ENCODE data around the gene SOX30. TPM values are rescaled to one million over a fixed set of nuclear protein-coding genes. Genes with fewer than 3 reads are reported as not detected.

The SOX30 gene
- total RNA-seq, 1 experiment from 2014 or later, result 0.46 TPM

GRCh38 chr5:157610990-157611389 is 41.2 kb downstream of the SOX30 start:
- ChIA-PET CTCF (no interaction called here), POLR2A (no interaction called here)
- 0 out of 2 replicates have a peak, but pooled peaks cover 3% of the 10 kb centered on the region for H3K9me3 Mint-ChIP-seq
- no peaks in the 10 kb centered on the region for H3K36me3 Mint-ChIP-seq
- no peak overlapping the region for H3K27ac Mint-ChIP-seq
- no peaks in the 10 kb centered on the region for H3K27me3 Mint-ChIP-seq (ENCODE audit: low read depth)
- TF ChIP-seq ZNF232 (CRISPR knock-in tag; IDR thresholded peaks at IDR 0.05) (no peak), MAX (CRISPR knock-in tag; IDR thresholded peaks at IDR 0.05) (no peak), FOXK1 (CRISPR knock-in tag; IDR thresholded peaks at IDR 0.05) (no peak)
- no peak for DNase-seq (ENCODE audit: low spot score)
- H3K4me1 Mint-ChIP-seq, result no peaks in the 10 kb centered on the region; the same call in 1 of the 2 replicates
- no peak for ATAC-seq
- no peak overlapping the region for H3K4me3 Mint-ChIP-seq

DNA sequence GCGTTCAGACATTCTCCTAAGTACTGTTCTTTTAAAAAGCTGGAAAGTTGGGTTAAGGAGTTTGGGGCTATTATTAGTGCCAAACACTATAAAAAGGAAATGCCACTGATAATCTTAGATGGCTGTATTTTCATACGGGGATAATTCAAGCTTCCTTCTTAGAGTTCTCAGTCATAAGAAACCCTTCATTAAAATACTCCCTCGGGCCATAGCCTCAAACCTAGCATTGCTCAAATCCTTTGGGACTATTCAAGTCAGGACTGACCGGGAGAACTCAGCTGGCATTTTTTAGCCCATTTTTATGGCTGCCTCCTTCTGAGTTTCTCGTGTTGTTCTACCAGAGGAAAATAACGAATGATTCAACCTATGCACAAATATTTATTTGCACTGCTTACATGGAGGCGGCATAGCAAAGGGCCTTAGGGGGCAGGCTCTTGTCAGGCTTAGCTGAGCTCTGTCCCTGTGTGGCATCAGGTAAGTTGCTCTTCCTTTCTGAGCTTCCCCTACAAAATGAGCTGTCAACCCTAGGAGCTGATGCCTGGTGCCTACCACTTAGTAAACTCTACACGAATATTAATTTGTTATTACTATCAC is 43.2 kb downstream of the SOX30 start:
- Mint-ChIP-seq H3K27me3 (ENCODE audit: low read depth) (no peaks in the 10 kb centered on the region), H3K4me1 (no peaks in the 10 kb centered on the region; the same call in 1 of the 2 replicates), H3K9me3 (0 out of 2 replicates have a peak, but pooled peaks cover 3% of the 10 kb centered on the region), H3K27ac (no peak overlapping the region), H3K36me3 (no peaks in the 10 kb centered on the region), H3K4me3 (no peak overlapping the region)
- no peak for ATAC-seq
- DNase-seq (ENCODE audit: low spot score), result no peak
- TF ChIP-seq, protein P1, sequence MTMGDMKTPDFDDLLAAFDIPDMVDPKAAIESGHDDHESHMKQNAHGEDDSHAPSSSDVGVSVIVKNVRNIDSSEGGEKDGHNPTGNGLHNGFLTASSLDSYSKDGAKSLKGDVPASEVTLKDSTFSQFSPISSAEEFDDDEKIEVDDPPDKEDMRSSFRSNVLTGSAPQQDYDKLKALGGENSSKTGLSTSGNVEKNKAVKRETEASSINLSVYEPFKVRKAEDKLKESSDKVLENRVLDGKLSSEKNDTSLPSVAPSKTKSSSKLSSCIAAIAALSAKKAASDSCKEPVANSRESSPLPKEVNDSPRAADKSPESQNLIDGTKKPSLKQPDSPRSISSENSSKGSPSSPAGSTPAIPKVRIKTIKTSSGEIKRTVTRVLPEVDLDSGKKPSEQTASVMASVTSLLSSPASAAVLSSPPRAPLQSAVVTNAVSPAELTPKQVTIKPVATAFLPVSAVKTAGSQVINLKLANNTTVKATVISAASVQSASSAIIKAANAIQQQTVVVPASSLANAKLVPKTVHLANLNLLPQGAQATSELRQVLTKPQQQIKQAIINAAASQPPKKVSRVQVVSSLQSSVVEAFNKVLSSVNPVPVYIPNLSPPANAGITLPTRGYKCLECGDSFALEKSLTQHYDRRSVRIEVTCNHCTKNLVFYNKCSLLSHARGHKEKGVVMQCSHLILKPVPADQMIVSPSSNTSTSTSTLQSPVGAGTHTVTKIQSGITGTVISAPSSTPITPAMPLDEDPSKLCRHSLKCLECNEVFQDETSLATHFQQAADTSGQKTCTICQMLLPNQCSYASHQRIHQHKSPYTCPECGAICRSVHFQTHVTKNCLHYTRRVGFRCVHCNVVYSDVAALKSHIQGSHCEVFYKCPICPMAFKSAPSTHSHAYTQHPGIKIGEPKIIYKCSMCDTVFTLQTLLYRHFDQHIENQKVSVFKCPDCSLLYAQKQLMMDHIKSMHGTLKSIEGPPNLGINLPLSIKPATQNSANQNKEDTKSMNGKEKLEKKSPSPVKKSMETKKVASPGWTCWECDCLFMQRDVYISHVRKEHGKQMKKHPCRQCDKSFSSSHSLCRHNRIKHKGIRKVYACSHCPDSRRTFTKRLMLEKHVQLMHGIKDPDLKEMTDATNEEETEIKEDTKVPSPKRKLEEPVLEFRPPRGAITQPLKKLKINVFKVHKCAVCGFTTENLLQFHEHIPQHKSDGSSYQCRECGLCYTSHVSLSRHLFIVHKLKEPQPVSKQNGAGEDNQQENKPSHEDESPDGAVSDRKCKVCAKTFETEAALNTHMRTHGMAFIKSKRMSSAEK (CRISPR knock-in tag; IDR thresholded peaks at IDR 0.05; ENCODE audit: borderline replicate concordance), result no peak
- no peak for TF ChIP-seq ETV6 (CRISPR knock-in tag; IDR thresholded peaks at IDR 0.05)
- TF ChIP-seq GRHL2 (CRISPR knock-in tag; IDR thresholded peaks at IDR 0.05; ENCODE audit: insufficient replicate concordance, severe bottlenecking), result no peak
- no peak for TF ChIP-seq CDX4 (CRISPR knock-in tag; IDR thresholded peaks at IDR 0.05; ENCODE audit: borderline replicate concordance)
- no peak for TF ChIP-seq ZNF423 (CRISPR knock-in tag; IDR thresholded peaks at IDR 0.05)
- TF ChIP-seq ZNF416 (CRISPR knock-in tag; IDR thresholded peaks at IDR 0.05), result no peak
- TF ChIP-seq PRDM15 (CRISPR knock-in tag; IDR thresholded peaks at IDR 0.05), result no peak
- TF ChIP-seq, protein P2, sequence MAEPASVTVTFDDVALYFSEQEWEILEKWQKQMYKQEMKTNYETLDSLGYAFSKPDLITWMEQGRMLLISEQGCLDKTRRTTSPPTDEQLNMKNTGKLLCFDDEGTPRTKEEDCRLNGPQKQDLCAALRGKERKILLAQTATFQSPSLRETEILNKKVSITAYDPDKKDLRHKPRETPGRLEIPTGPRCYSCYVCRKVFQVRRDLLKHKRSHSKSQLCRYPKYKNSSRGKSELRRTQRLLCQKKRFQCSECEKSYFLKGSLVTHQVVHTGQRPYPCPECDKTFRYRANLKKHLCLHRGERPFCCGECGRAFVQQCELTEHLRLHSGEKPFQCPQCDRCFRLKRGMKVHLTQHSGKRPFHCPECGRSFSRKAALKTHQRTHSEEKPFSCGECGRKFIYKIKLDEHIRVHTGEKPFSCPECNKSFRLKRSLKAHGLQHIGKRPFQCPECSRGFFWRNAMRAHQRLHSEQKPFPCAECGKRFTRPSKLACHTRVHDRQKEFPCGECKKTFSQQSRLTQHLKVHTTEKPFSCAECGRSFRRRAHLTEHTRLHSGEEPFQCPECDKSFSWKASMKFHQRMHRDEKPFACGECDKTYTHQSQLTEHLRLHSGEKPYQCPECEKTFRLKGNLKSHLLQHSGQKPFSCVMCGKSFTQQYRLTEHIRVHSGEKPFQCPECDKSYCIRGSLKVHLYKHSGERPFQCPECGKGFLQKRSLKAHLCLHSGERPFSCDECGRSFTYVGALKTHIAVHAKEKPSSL (CRISPR knock-in tag; conservative IDR thresholded peaks at IDR 0.05), result no peak
- no peak for TF ChIP-seq ERG (CRISPR knock-in tag; IDR thresholded peaks at IDR 0.05)
- TF ChIP-seq NR1H2 (CRISPR knock-in tag; IDR thresholded peaks at IDR 0.05), result no peak
- TF ChIP-seq RELA (CRISPR knock-in tag; IDR thresholded peaks at IDR 0.05; ENCODE audit: borderline replicate concordance), result no peak
- TF ChIP-seq SOX15 (CRISPR knock-in tag; IDR thresholded peaks at IDR 0.05), result no peak
- TF ChIP-seq, protein P3, sequence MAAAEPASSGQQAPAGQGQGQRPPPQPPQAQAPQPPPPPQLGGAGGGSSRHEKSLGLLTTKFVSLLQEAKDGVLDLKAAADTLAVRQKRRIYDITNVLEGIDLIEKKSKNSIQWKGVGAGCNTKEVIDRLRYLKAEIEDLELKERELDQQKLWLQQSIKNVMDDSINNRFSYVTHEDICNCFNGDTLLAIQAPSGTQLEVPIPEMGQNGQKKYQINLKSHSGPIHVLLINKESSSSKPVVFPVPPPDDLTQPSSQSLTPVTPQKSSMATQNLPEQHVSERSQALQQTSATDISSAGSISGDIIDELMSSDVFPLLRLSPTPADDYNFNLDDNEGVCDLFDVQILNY (CRISPR knock-in tag; IDR thresholded peaks at IDR 0.05), result no peak
- no peak for TF ChIP-seq SMAD3 (CRISPR knock-in tag; IDR thresholded peaks at IDR 0.05; ENCODE audit: borderline replicate concordance)
- TF ChIP-seq, protein P4, sequence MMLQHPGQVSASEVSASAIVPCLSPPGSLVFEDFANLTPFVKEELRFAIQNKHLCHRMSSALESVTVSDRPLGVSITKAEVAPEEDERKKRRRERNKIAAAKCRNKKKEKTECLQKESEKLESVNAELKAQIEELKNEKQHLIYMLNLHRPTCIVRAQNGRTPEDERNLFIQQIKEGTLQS (CRISPR knock-in tag; conservative IDR thresholded peaks at IDR 0.05), result no peak
- TF ChIP-seq KAT7 (CRISPR knock-in tag; IDR thresholded peaks at IDR 0.05; ENCODE audit: borderline replicate concordance), result no peak
- no peak for TF ChIP-seq TCF7 (CRISPR knock-in tag; IDR thresholded peaks at IDR 0.05; ENCODE audit: low read depth)
- ChIA-PET POLR2A (no interaction called here), CTCF (interaction anchor here (0.6 kb wide), 1 partner anchor 281 kb away, joined by 3 read pairs; no protein-coding TSS in a partner anchor)

Measured in WTC11 (cell line).